GM12891 (cell line): ENCODE measurements around the gene STX5.
A peak's percentile ranks its signal among the peaks of the same experiment; 100 is the strongest.

Source experiments
- PAX5 ChIP-seq: IDR thresholded peaks from 2 replicates; pipeline ENCODE4 v1.6.1; 2011; ENCODE audit warnings: low read length, moderate library complexity, mild to moderate bottlenecking; ENCODE audit not compliant: insufficient read depth, severe bottlenecking
- POLR2A ChIP-seq: IDR thresholded peaks from 2 replicates; pipeline ENCODE4 v1.6.1; 2011; ENCODE audit warnings: low read depth, low read length, control low read depth
- POLR2AphosphoS5 ChIP-seq: IDR thresholded peaks from 2 replicates; pipeline ENCODE4 v1.6.1; 2011; ENCODE audit warnings: low read depth, low read length, control low read depth
- POU2F2 ChIP-seq: IDR thresholded peaks from 2 replicates; pipeline ENCODE4 v1.6.1; 2011; ENCODE audit warnings: low read depth, mild to moderate bottlenecking, control low read depth, low read length, moderate library complexity
- SPI1 ChIP-seq: IDR thresholded peaks from 2 replicates; pipeline ENCODE4 v1.6.1; 2011; ENCODE audit warnings: low read depth, low read length, control low read depth
- TAF1 ChIP-seq: IDR thresholded peaks from 2 replicates; pipeline ENCODE4 v1.6.1; 2011; ENCODE audit warnings: low read depth, low read length, control low read depth

DNA sequence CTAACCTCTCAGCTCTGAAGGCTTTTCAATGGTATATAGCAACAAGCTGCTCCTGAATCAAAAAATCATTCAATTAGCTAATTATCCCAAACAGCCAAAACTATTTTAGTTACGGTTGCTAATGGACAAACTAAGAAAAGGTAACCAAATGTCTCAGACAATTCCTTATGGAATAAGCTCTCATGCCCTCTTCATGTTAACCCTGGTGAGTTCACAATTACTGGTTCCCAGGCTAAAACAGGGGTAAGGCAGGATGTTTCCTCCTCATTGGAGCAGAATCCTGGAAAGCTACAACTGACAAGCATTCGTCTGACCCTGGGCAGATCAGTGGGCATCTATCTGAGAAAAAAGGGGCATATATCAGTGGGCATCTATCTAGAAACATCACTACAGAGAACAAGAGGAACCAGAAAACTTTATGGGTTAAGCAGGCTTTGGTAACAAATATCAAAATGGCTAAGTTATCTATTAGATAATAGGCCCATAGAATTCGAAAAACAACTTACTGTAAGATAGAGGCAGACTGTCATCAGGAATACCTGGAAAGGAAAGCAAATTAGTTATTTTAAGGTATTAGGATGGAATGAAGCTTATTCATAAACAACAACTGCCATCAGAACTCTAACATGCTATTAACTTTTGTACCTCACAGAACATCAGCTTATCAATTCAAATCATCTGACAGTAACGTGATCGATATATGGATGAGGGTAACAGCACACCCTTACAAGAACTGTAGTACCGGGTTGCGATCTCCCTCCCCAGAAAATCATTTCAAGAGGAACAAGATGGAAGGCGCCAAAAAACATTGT, 22.4 kb upstream of the STX5 start:
- TF ChIP-seq POLR2AphosphoS5, result peak; percentile 40; the same call in 1 of the 2 replicates
- TF ChIP-seq POLR2A, result no peak; the same call in 1 of the 2 replicates
- TF ChIP-seq SPI1, result no peak
- TF ChIP-seq PAX5, result no peak
- no peak for TF ChIP-seq TAF1
- no peak for TF ChIP-seq POU2F2
